HG02970 (cell line): ENCODE results near the gene PLS3.

Experiments
- ATAC-seq: cut with Tn5 transposase; IDR thresholded peaks from one replicate; pipeline ENCODE4 v1.9.1; 2021; ENCODE audit warnings: mild to moderate bottlenecking, moderate library complexity, moderate number of reproducible peaks; ENCODE audit not compliant: unreplicated experiment, low FRiP score

PLS3 gene

GRCh38 chrX:115689931-115690330 lies 129.0 kb downstream of the PLS3 start:
- no peak for ATAC-seq

DNA sequence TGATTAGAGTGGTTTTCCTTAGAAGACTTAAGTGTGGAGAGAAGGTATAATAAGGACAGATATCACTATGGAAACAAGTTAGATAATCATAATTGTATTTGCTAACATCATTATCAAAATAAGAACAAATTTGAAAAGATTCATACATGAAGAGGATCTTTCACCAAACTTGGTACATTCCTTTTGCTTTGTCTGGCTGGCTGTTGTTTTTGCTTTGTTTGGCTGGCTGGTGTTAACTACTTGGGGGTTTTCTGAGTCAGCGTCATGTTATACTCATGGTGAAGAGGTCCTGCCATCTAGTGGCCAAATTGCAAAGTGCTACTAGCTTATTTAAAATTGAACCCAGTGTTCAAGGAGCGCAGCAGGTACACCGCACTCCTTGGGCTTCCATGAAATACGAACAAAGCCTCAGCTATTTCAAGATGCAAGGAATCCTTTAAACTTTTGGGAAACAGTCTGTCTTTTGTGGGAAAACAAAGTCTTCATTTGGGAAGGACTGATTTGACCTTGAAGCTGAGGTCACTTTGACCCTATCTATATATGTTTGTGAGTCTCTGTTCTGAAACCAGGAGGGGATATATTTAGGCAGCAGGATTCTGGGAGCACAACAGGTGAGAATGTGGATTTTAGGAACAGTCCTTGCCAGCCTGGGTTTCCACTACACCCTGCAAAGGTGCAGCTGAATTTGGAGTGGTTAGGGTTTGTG lies 129.7 kb downstream of the PLS3 start:
- no peak for ATAC-seq

DNA sequence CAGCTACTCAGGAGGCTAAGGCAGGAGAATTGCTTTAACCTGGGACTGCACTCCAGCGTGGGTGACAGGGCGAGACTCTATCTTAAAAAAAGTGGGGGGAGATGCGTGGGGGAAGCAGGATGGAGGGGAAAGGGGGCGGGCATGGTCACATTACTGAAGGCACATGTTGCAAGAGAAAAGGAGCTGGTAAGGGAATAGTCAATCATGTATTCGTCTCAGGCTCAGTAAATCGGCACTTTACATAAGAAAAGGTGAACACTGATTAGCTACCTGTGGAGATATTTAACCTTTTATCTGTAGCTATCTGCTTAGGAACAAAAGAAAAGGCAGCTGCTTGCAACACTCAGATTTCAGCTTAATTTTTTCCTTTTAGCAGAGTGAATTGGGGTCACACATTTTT lies 132.5 kb downstream of the PLS3 start:
- no peak for ATAC-seq

GRCh38 chrX:115694028-115694427 lies 133.1 kb downstream of the PLS3 start:
- ATAC-seq, result no peak

- no peak for ATAC-seq
Measured at GRCh38 chrX:115696039-115696438, 135.1 kb downstream of the PLS3 start.

DNA sequence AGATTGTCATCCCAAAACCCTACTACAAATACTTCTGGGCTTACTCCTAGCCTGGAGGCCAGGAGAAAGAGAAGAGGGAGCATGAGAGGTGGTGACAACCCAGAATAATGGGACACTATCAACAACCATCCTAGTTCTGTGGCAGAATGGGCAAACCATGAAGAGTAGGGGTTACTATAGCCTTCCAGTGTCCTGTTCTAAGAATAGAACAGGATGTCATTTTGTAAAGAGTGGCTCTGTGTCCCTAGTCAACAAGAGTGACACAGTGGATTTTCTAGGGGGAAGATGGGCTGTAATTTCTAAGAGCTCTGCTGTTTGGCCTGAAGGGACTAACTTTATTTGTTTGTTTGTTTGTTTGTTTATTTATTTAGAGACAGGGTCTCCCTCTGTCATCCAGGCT lies 136.0 kb downstream of the PLS3 start:
- no peak for ATAC-seq

- ATAC-seq, result no peak
Measured at GRCh38 chrX:115697806-115698205, 136.8 kb downstream of the PLS3 start.
